Immature natural killer cell (primary cell): ENCODE data around the gene NLRC5. TPM values are rescaled to one million over a fixed set of nuclear protein-coding genes. Genes with fewer than 3 reads are reported as not detected.
"Not testable (repeated sequence)": the region's sequence is repeated elsewhere in the genome, so short reads cannot be mapped to it uniquely, and the experiment has no call there.

Experiments
- DNase-seq, 3 donors: peaks; one replicate each; pipeline ENCODE4 v3.0.0; 2022; ENCODE audit warnings: mixed read lengths in 1 of 3
- H3K27ac Mint-ChIP-seq, 6 donors: one replicate each; pipeline ENCODE4 v1.8.0; 2020; ENCODE audit warnings: mixed read lengths in 6 of 6, mild to moderate bottlenecking in 5 of 6, inconsistent platforms in 4 of 6, moderate library complexity in 3 of 6
- H3K27me3 Mint-ChIP-seq, 3 donors: one replicate each; pipeline ENCODE4 v1.8.0; 2020 to 2021; ENCODE audit warnings: low read depth in 3 of 3, mild to moderate bottlenecking in 3 of 3, mixed read lengths in 3 of 3, moderate library complexity in 3 of 3, inconsistent platforms in 1 of 3
- H3K36me3 Mint-ChIP-seq, 3 donors: one replicate each; pipeline ENCODE4 v1.8.0; 2020; ENCODE audit warnings: mixed read lengths in 3 of 3, inconsistent platforms in 2 of 3, mild to moderate bottlenecking in 2 of 3
- H3K4me1 Mint-ChIP-seq, 2 donors: one replicate each; pipeline ENCODE4 v1.8.0; 2020; ENCODE audit warnings: inconsistent platforms in 2 of 2, mild to moderate bottlenecking in 2 of 2, mixed read lengths in 2 of 2, moderate library complexity in 1 of 2
- H3K4me3 Mint-ChIP-seq, 5 donors: one replicate each; pipeline ENCODE4 v1.8.0; 2020; ENCODE audit warnings: mild to moderate bottlenecking in 5 of 5, mixed read lengths in 5 of 5, inconsistent platforms in 3 of 5, moderate library complexity in 3 of 5
- H3K9me3 Mint-ChIP-seq, 6 donors: one replicate each; pipeline ENCODE4 v1.8.0; 2020; ENCODE audit warnings: mild to moderate bottlenecking in 6 of 6, mixed read lengths in 6 of 6, inconsistent platforms in 4 of 6, moderate library complexity in 3 of 6
- polyA plus RNA-seq, 3 donors: library from polyadenylated mRNA; unstranded; fragments of 300-500 nt; fragmentation: Illumina TruSeq; gene quantifications; one replicate each; pipeline ENCODE4 v1.2.3, GENCODE V29; 2021

Gene NLRC5
- polyA plus RNA-seq, 3 donors from 2014 or later = 18.2 to 151 (median 32.8) TPM

DNA sequence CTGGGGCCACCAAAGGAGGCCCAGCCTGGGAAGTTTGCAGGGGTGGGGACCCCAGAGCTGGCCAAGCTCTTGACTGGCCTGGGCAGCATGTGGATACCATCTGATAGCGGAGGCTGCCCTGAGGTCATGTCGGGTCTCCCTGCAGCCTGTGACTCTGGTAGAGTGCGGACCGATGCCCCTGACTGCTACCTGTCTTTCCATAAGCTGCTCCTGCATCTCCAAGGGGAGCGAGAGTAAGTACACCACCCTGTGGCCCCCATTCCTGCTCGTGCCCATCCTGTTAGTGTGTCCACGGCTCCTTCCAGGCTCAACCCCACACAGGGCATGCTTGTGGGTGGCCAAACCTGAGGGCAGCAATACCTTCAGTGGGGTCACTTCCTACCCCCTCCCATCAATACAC lies 19.6 kb upstream of the NLRC5 start:
- Mint-ChIP-seq H3K9me3 (no peaks in the 10 kb centered on the region), H3K27ac (no peak overlapping the region), H3K4me1 (peaks cover 15 to 17% of the 10 kb centered on the region in 2 donors), H3K27me3 (peaks cover 0 to 5% (median 2%) of the 10 kb centered on the region in 3 donors), H3K4me3 (no peak overlapping the region), H3K36me3 (no peaks in the 10 kb centered on the region)
- no peak for DNase-seq

DNA sequence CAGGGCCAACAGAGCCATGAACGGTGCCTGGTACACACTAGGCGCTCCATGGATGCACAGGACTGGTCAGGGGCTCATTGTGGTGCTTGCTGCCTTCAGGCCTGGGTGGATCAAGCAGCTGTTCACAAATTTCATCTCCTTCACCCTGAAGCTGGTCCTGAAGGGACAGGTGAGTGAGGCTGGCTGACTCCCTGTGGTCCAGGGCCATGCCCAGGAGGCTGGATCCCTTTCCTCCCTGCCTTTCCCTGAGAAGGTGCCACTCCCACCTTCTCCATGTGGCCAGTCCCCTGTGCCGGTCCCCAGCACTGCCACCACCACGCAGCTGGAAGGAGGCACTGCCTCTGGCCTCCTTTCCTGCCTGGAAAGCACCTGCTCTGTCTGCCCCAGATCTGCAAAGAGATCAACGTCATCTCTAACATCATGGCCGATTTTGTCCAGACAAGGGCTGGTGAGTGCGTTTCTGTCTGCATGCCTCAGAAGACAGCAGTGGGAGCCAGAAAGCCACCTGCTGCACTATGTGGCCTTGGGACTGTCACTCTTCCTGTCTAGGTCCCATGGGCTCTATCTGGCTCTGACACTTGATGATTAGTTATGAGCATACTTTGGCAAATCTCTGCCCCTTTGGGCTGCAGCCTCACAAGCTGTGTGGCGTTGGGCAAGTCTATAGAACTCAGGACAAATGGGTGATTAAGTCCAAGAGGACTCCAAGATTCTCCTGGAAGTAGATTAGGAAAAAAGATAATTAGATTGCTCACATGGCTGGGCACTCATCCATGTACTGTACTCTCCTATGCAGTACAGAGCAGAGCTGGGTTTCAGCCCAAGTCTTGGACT lies 18.2 kb upstream of the NLRC5 start:
- DNase-seq = no peak
- Mint-ChIP-seq H3K4me3 (no peak overlapping the region), H3K4me1 (peaks cover 1 to 5% of the 10 kb centered on the region in 2 donors), H3K27ac (peak overlapping the region in 1 of 6 donors; percentile 21), H3K27me3 (peaks cover 0 to 8% (median 2%) of the 10 kb centered on the region in 3 donors), H3K36me3 (no peaks in the 10 kb centered on the region), H3K9me3 (no peaks in the 10 kb centered on the region)

DNA sequence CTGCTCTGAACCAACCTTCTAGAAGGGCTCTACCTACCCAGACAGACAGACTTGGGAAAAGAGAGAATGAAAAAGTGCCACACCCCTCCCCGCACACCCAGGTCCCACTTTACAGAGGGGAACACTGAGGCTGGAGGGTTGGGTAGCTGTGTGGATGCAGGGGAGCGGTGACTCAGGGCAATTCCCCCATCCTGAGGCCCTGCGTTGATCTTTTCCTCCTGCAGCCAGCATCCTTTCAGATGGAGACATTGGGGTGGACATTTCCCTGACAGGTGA lies 17.7 kb upstream of the NLRC5 start:
- H3K4me1 Mint-ChIP-seq = peaks cover 0 to 4% of the 10 kb centered on the region in 2 donors
- H3K27me3 Mint-ChIP-seq = peaks cover 0 to 9% (median 2%) of the 10 kb centered on the region in 3 donors
- peak overlapping the region in 1 of 6 donors; percentile 21 for H3K27ac Mint-ChIP-seq
- H3K9me3 Mint-ChIP-seq = no peaks in the 10 kb centered on the region
- DNase-seq = no peak
- no peak overlapping the region for H3K4me3 Mint-ChIP-seq
- no peaks in the 10 kb centered on the region for H3K36me3 Mint-ChIP-seq

DNA sequence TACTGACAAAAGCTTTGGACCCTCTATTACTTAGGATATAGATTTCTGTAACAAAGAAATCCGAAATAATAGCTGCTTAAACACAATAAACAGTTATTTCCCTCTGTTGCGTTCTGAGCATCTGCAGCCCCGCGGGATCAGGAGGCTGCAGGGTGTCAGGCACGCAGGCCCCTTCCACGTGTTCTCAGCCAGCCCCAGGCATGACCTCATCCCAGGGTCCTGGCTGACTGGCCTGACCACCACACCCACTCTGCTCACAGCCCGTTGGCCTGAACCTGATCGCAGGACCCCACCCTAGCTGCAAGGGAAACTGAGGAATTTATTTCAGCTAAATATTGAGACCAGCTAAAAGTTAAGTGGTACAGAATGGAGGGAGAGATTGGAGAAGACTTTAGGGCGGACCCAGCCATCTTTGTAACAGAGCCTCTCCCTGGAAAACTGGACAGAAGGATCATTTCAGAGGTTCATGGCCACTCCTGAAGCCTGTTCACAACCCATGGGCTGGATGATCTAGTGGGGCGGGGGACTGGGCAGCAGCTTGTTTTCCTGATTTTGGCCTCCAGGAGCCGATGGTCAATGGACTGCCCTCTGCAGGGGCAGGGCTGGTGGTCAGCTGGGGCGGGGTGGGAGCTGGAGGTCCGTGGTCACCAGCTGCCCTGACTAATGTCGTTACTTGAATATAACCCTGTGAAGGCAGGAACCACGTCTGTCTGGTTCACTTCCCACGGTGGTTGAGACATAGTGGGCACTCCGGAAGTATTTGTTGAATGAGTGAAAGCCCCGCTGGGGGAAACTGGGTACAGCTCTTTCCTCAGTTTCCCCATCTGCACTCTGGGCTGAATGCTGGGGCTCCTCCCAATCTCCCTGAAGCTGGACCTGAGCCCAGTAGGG lies 16.7 kb upstream of the NLRC5 start:
- Mint-ChIP-seq H3K4me3 (no peak overlapping the region), H3K27ac (no peak overlapping the region), H3K27me3 (peaks cover 0 to 9% (median 2%) of the 10 kb centered on the region in 3 donors), H3K9me3 (no peaks in the 10 kb centered on the region), H3K36me3 (no peaks in the 10 kb centered on the region), H3K4me1 (peaks cover 0 to 4% of the 10 kb centered on the region in 2 donors)
- DNase-seq = no peak

DNA sequence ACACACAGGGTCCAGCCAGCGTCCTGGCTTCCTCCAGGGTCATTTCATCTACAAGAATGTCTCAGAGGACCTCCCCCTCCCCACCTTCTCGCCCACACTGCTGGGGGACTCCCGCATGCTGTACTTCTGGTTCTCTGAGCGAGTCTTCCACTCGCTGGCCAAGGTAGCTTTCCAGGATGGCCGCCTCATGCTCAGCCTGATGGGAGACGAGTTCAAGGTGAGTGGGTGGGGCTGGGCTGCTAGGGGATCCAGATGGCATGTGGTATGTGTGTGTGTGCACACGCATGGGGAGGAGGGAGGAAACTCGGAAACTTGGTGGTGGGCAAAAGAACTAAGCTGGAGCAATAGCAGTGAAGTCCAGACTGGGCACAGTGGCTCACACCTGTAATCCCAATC lies 16.1 kb upstream of the NLRC5 start:
- H3K36me3 Mint-ChIP-seq = no peaks in the 10 kb centered on the region
- H3K4me3 Mint-ChIP-seq = no peak overlapping the region
- peaks cover 0 to 8% (median 2%) of the 10 kb centered on the region in 3 donors for H3K27me3 Mint-ChIP-seq
- no peak overlapping the region for H3K27ac Mint-ChIP-seq
- H3K9me3 Mint-ChIP-seq = no peaks in the 10 kb centered on the region
- H3K4me1 Mint-ChIP-seq = peaks cover 0 to 4% of the 10 kb centered on the region in 2 donors
- DNase-seq = no peak

DNA sequence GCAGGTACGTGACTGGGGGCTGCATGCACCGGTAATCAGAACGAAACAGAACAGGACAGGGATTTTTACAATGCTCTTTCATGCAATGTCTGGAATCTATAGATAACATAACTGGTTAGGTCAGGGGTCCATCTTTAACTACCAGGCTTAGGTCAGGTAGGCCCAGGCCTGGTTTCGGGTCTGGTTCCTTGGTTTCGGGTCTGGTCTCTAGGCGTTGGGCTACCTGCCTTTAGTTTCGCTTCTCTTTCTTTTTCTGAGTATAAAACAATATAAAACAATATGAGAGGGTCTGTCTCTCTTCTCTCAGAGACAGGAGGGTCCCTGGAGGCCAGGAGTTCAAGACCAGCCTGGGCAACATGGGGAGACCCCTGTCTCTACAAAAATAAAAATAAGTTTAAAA lies 15.5 kb upstream of the NLRC5 start:
- not testable (repeated sequence) for H3K4me1 Mint-ChIP-seq, H3K27ac Mint-ChIP-seq, H3K4me3 Mint-ChIP-seq, H3K9me3 Mint-ChIP-seq, DNase-seq, H3K27me3 Mint-ChIP-seq, H3K36me3 Mint-ChIP-seq

DNA sequence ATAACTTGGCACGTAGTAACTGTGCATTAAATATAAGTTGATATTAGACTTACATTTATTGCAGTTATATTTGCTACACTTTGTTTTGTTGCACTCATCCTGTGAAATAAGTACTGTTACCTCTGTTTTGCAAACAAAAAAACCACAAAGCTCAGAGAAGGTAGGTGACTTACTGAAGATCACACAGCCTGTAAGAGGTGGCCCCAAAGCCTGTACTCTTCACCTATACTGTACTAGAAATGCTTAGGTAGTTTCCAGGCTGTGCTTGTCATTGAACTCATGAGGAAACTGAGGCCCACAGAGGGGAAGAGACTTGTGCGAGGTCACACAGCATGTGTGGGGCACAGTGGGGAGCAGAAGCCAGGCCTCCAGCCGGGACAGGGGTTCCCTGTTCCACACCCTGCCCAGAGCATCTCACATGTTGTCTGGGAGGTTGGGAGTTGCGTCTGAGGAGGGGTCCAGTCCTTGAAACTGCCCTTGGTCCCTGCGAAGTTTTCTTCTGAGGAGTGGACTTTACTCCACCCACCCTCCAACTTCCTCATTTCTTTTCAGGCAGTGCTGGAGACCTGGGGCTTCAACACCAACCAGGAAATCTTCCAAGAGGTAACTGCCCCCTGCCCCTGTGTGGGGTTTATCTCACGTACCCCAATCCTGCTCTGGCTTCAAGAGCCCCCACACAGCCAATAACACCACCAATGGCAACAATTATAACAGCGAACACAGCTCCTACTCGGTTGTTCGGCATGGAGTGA lies 14.6 kb upstream of the NLRC5 start:
- Mint-ChIP-seq H3K4me3 (no peak overlapping the region), H3K9me3 (no peaks in the 10 kb centered on the region), H3K36me3 (no peaks in the 10 kb centered on the region), H3K27ac (no peak overlapping the region), H3K4me1 (peaks cover under 1 to 4% of the 10 kb centered on the region in 2 donors), H3K27me3 (peaks cover 0 to 5% (median 0%) of the 10 kb centered on the region in 3 donors)
- no peak for DNase-seq

DNA sequence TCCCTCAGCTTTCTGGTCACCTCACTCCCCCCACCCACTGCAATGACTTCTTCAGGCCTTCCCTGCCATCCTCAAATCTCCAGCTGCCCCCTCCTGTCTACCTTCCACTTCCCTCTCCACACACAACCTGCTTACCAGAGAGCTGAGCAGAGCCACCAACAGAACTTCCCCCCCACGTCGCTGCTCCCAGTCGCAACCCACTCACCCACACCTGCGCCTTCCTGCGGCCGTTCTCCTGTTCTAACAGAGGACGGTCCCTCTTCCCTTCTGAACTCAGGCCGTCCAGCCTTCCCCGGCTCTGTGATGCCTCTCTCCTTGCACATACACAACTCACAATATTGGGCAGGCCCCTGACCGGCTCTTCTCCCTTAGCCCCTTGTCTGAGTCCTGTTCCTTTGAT lies 13.6 kb upstream of the NLRC5 start:
- no peak for DNase-seq
- peaks cover 0 to 4% (median 0%) of the 10 kb centered on the region in 3 donors for H3K36me3 Mint-ChIP-seq
- H3K9me3 Mint-ChIP-seq = no peaks in the 10 kb centered on the region
- H3K4me3 Mint-ChIP-seq = no peak overlapping the region
- peak overlapping the region in 1 of 6 donors; percentile 53 for H3K27ac Mint-ChIP-seq
- peaks cover 9 to 11% of the 10 kb centered on the region in 2 donors for H3K4me1 Mint-ChIP-seq
- peaks cover 0 to 5% (median 0%) of the 10 kb centered on the region in 3 donors for H3K27me3 Mint-ChIP-seq

DNA sequence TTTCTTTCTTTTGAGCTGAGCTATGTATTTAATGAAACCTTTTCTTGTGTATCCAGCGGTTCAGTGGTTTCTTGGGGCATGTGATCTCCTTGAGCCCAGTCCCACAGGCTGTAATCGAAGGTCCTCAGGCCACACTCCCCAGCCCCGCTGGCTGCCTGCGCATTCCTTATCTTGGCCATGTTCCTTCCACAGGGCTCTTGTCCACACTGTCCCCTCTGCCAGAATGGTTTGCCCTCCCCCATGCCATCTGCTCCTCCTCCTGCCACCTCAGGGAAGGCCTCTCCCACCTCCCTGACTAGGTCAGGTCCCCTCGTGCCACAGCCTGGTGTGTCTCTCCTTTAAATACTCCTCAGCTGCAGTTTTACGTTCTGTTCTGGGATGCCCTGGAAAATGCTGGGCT lies 12.1 kb upstream of the NLRC5 start:
- H3K4me3 Mint-ChIP-seq = no peak overlapping the region
- peaks cover 21 to 22% of the 10 kb centered on the region in 2 donors for H3K4me1 Mint-ChIP-seq
- H3K36me3 Mint-ChIP-seq = peaks cover 0 to 4% (median 2%) of the 10 kb centered on the region in 3 donors
- peaks cover 0 to 5% (median under 1%) of the 10 kb centered on the region in 3 donors for H3K27me3 Mint-ChIP-seq
- no peaks in the 10 kb centered on the region for H3K9me3 Mint-ChIP-seq
- peak overlapping the region in 1 of 6 donors; percentile 51 for H3K27ac Mint-ChIP-seq
- DNase-seq = no peak

DNA sequence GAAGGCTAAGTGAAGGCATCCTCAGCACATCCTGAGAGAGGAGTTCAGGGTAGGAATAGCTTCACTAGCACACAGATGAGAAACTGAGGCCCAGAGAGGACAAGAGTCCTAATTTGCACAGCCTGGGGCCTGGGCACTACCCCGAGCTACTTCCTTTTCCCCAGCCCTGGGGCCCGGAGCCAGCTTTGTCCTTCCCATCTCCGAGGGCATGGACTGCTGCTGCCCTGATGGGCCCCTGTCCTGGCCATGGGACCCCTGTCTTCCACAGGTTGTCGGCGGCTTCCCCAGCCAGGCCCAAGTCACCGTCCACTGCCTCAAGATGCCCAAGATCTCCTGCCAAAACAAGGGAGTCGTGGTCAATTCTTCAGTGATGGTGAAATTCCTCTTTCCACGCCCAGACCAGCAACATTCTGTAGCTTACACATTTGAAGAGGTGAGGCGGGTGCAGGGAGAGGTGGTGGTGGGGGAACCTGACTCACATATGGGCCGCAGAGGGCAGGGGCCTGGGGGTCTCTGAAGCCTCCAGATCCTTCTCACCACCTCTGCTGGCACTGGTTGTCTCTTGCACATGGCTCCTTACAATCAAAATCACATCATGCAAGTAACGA lies 11.4 kb upstream of the NLRC5 start:
- Mint-ChIP-seq H3K27me3 (peaks cover 0 to 5% (median 2%) of the 10 kb centered on the region in 3 donors), H3K4me1 (peaks cover 21 to 27% of the 10 kb centered on the region in 2 donors), H3K9me3 (no peaks in the 10 kb centered on the region), H3K36me3 (peaks cover 0 to 12% (median 9%) of the 10 kb centered on the region in 3 donors), H3K27ac (peak overlapping the region in 1 of 6 donors; percentile 36), H3K4me3 (no peak overlapping the region)
- no peak for DNase-seq

DNA sequence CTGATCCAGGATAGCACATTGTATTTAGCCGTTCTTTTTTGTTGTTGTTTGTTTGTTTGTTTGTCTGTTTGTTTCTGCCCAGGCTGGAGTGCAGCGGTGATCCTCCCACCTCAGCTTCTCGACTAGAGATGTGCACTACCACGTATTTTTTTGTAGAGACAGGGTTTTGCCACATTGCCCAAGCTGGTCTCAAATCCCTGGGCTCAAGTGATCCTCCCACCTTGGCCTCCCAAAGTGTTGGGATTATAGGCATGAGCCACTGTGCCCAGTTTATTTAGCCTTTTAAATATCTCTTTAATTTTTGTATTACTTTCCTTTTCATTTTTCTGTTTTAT lies 9.2 kb upstream of the NLRC5 start:
- Mint-ChIP-seq H3K27me3 (peaks cover 0 to 4% (median 2%) of the 10 kb centered on the region in 3 donors), H3K9me3 (no peaks in the 10 kb centered on the region), H3K4me1 (peaks cover 19 to 37% of the 10 kb centered on the region in 2 donors), H3K27ac (peak overlapping the region in 1 of 6 donors; percentile 37), H3K36me3 (peaks cover 3 to 21% (median 17%) of the 10 kb centered on the region in 3 donors), H3K4me3 (no peak overlapping the region)
- DNase-seq = no peak

DNA sequence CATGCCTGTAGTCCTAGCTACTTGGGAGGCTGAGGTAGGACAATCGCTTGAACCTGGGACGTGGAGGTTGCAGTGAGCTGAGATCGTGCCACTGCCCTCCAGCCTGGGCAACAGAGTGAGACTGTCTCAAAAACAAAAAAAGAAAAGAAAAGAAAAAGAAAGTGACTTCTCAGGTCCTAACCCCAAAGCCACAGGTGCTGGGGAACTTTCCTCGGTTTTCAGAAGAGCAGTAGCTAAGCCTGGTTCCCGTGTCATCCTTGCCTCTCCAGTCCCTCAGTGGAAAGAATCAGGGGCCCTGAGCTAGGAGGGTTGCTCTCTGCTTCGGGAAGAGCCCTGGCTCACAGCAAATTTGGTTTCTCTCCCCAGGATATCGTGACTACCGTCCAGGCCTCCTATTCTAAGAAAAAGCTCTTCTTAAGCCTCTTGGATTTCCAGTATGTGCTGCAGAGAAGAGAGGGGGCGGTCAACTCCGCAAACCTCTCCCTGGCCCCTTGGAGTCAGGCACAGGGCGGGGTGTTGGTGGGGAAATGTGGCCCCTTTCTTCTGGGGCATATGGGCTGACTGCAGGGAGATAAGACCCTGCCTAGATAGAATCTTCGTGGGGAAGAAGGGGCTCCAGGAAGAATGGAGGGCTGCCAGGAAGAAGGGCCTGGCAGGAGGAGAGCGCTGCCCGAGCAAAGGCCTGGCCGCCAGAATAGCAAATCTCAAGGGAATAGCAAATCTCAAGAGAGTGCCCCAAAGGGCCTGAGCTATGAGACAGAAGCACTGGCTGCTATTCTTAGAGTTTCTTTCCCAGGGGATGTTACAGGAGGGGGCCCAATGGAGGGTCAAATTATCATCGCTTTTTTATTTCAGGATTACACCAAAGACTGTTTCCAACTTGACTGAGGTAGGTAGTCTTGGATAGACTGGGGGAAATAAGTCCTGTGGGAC lies 8.3 kb upstream of the NLRC5 start:
- H3K27me3 Mint-ChIP-seq = peaks cover 0 to 2% (median 1%) of the 10 kb centered on the region in 3 donors

More for the DNA sequence above, 8.3 kb upstream of the NLRC5 start:
- Mint-ChIP-seq H3K4me3 (no peak overlapping the region), H3K36me3 (peaks cover 3 to 23% (median 17%) of the 10 kb centered on the region in 3 donors), H3K4me1 (peaks cover 22 to 44% of the 10 kb centered on the region in 2 donors), H3K27ac (peak overlapping the region in 4 of 6 donors; percentile 41 to 68 (median 64)), H3K9me3 (no peaks in the 10 kb centered on the region)
- DNase-seq = no peak
